HEK293T (cell line): ENCODE measurements around the gene KCNK15.

Experiments used
- CTCF ChIA-PET: fragments of 350-600 bp; formaldehyde crosslinking; extraction: SDS; loops from one replicate; lab custom pipeline; 2021; ENCODE audit warnings: antibody characterized with exemption, inconsistent platforms; lab: Yijun Ruan, JAX
- POLR2A ChIA-PET: fragments of 350-600 bp; formaldehyde crosslinking; extraction: SDS; loops from one replicate; lab custom pipeline; 2020; ENCODE audit warnings: antibody characterized with exemption, inconsistent platforms; lab: Yijun Ruan, JAX
- DNase-seq: peaks from one replicate; pipeline ENCODE4 v3.0.0; 2012; ENCODE audit warnings: mixed read lengths; ENCODE audit errors: extremely low spot score
- ARNT ChIP-seq: fragments of 450-650 bp; IDR thresholded peaks from 2 replicates; pipeline ENCODE4 v1.6.1; 2017; ENCODE audit warnings: mild to moderate bottlenecking
- BHLHE40 ChIP-seq: fragments of 450-650 bp; IDR thresholded peaks from 2 replicates; pipeline ENCODE4 v1.6.1; 2016; ENCODE audit warnings: mild to moderate bottlenecking, moderate library complexity, borderline replicate concordance
- CTBP1 ChIP-seq: fragments of 450-650 bp; IDR thresholded peaks from 2 replicates; pipeline ENCODE4 v1.6.1; 2016; ENCODE audit warnings: borderline replicate concordance
- ELF4 ChIP-seq: fragments of 450-650 bp; IDR thresholded peaks from 2 replicates; pipeline ENCODE4 v1.6.1; 2017; ENCODE audit warnings: antibody characterized with exemption
- FOXA1 ChIP-seq: fragments of 450-650 bp; IDR thresholded peaks from 2 replicates; pipeline ENCODE4 v1.6.1; 2016; ENCODE audit warnings: mild to moderate bottlenecking
- FOXK2 ChIP-seq: fragments of 450-650 bp; IDR thresholded peaks from 2 replicates; pipeline ENCODE4 v1.6.1; 2016; ENCODE audit warnings: mild to moderate bottlenecking
- FOXM1 ChIP-seq: fragments of 450-650 bp; IDR thresholded peaks from 2 replicates; pipeline ENCODE4 v1.6.1; 2017; ENCODE audit warnings: mild to moderate bottlenecking, borderline replicate concordance
- HDGF ChIP-seq: fragments of 450-650 bp; IDR thresholded peaks from 2 replicates; pipeline ENCODE4 v1.6.1; 2017; ENCODE audit warnings: antibody characterized with exemption, borderline replicate concordance
- L3MBTL2 ChIP-seq: fragments of 450-650 bp; conservative IDR thresholded peaks from 2 replicates; pipeline ENCODE4 v1.6.1; 2016; ENCODE audit warnings: mild to moderate bottlenecking
- LEF1 ChIP-seq: fragments of 450-650 bp; IDR thresholded peaks from 2 replicates; pipeline ENCODE4 v1.6.1; 2017; ENCODE audit warnings: mild to moderate bottlenecking, borderline replicate concordance
- NFRKB ChIP-seq: fragments of 450-650 bp; IDR thresholded peaks from 2 replicates; pipeline ENCODE4 v1.6.1; 2016; ENCODE audit warnings: mild to moderate bottlenecking, moderate library complexity
- PKNOX1 ChIP-seq: fragments of 450-650 bp; IDR thresholded peaks from 2 replicates; pipeline ENCODE4 v1.6.1; 2016
- SP1 ChIP-seq: fragments of 450-650 bp; IDR thresholded peaks from 2 replicates; pipeline ENCODE4 v1.6.1; 2017
- SUZ12 ChIP-seq: fragments of 450-650 bp; IDR thresholded peaks from 2 replicates; pipeline ENCODE4 v1.6.1; 2016; ENCODE audit warnings: mild to moderate bottlenecking
- TARDBP ChIP-seq: fragments of 450-650 bp; IDR thresholded peaks from 2 replicates; pipeline ENCODE4 v1.6.1; 2016
- ZNF384 ChIP-seq: fragments of 450-650 bp; IDR thresholded peaks from 2 replicates; pipeline ENCODE4 v1.6.1; 2016

KCNK15 gene

GRCh38 chr20:44796758-44797457, 51.2 kb downstream of the KCNK15 start:
- ChIA-PET CTCF (interaction anchor here (1.2 kb wide), 1 partner anchor 73 kb away, joined by 4 read pairs; no protein-coding TSS in a partner anchor), POLR2A (no interaction called here)
- no peak for TF ChIP-seq FOXA1
- no peak for TF ChIP-seq FOXM1
- no peak for TF ChIP-seq HDGF
- no peak for TF ChIP-seq BHLHE40
- TF ChIP-seq FOXK2 = no peak
- TF ChIP-seq NFRKB = no peak
- TF ChIP-seq SP1 = no peak
- no peak for TF ChIP-seq CTBP1
- no peak for TF ChIP-seq L3MBTL2
- no peak for TF ChIP-seq LEF1
- TF ChIP-seq PKNOX1 = no peak

GRCh38 chr20:44799691-44800090, 54.0 kb downstream of the KCNK15 start:
- DNase-seq = no peak
- ChIA-PET CTCF (interaction anchor here (1.3 to 1.5 kb wide), 2 partner anchors 67 to 115 kb away, joined by 3 to 5 read pairs; no protein-coding TSS in a partner anchor), POLR2A (interaction anchor here (0.6 to 1.4 kb wide), 2 partner anchors 11 to 111 kb away, joined by 3 read pairs; partner anchors contain the start of gene RIMS4)
- no peak for TF ChIP-seq BHLHE40
- no peak for TF ChIP-seq LEF1
- TF ChIP-seq L3MBTL2 = no peak

More at GRCh38 chr20:44796758-44797457, 51.2 kb downstream of the KCNK15 start:
- DNase-seq = no peak

- TF ChIP-seq SP1 (no peak), BHLHE40 (no peak), FOXA1 (no peak), FOXM1 (no peak), PKNOX1 (no peak), LEF1 (no peak), L3MBTL2 (no peak), TARDBP (no peak), SUZ12 (no peak), ARNT (no peak), CTBP1 (no peak), NFRKB (no peak), ELF4 (no peak), HDGF (no peak), FOXK2 (no peak), ZNF384 (no peak)
- CTCF ChIA-PET = interaction anchor here (1.3 to 1.5 kb wide), 2 partner anchors 66 to 116 kb away, joined by 3 to 5 read pairs; no protein-coding TSS in a partner anchor
These were observed 54.9 kb downstream of the KCNK15 start for GRCh38 chr20:44800391-44801046.

More at GRCh38 chr20:44800391-44801046, 54.9 kb downstream of the KCNK15 start:
- POLR2A ChIA-PET = interaction anchor here (0.6 kb wide), 1 partner anchor 110 kb away, joined by 3 read pairs; no protein-coding TSS in a partner anchor
- no peak for DNase-seq
